HepG2 (cell line): ENCODE data around the gene PLCB1. TPM values are rescaled to one million over a fixed set of nuclear protein-coding genes. Genes with fewer than 3 reads are reported as not detected.

ENCODE experiments used
- CBFB ChIP-seq: sonication (generic); formaldehyde crosslinking; IDR thresholded peaks from 2 replicates; pipeline ENCODE4 v1.4.0; 2020; ENCODE audit warnings: missing genetic modification reagents
- DR1 ChIP-seq: sonication (generic); formaldehyde crosslinking; IDR thresholded peaks from 2 replicates; pipeline ENCODE4 v1.8.0; 2021; ENCODE audit warnings: mild to moderate bottlenecking, missing genetic modification reagents, inconsistent platforms
- MEIS1 ChIP-seq: sonication (generic); formaldehyde crosslinking; IDR thresholded peaks from 2 replicates; pipeline ENCODE4 v1.9.0; 2021; ENCODE audit warnings: mild to moderate bottlenecking, missing genetic modification reagents, moderate library complexity, borderline replicate concordance
- MYNN ChIP-seq: sonication (generic); formaldehyde crosslinking; IDR thresholded peaks from 2 replicates; pipeline ENCODE4 v1.4.0; 2020; ENCODE audit warnings: mild to moderate bottlenecking, low read depth, missing genetic modification reagents
- MYPOP ChIP-seq: sonication (generic); formaldehyde crosslinking; IDR thresholded peaks from 2 replicates; pipeline ENCODE4 v1.8.1; 2023; ENCODE audit warnings: mild to moderate bottlenecking, moderate library complexity, missing genetic modification reagents
- PAF1 ChIP-seq: IDR thresholded peaks from 2 replicates; pipeline ENCODE4 v1.6.1; 2016; ENCODE audit warnings: missing genetic modification reagents, missing compliant biosample characterization
- PBX2 ChIP-seq: IDR thresholded peaks from 2 replicates; pipeline ENCODE4 v1.6.1; 2016; ENCODE audit warnings: control low read depth
- SIX1 ChIP-seq: sonication (generic); formaldehyde crosslinking; IDR thresholded peaks from 2 replicates; pipeline ENCODE4 v1.4.0; 2020; ENCODE audit warnings: missing genetic modification reagents, borderline replicate concordance
- SP2 ChIP-seq: sonication (generic); formaldehyde crosslinking; IDR thresholded peaks from 2 replicates; pipeline ENCODE4 v1.5.1; 2020; ENCODE audit warnings: mild to moderate bottlenecking, missing genetic modification reagents
- SP4 ChIP-seq: sonication (generic); formaldehyde crosslinking; IDR thresholded peaks from 2 replicates; pipeline ENCODE4 v1.8.1; 2023; ENCODE audit warnings: mild to moderate bottlenecking, missing genetic modification reagents
- TEAD3 ChIP-seq: optimal IDR thresholded peaks from 2 replicates; pipeline ENCODE3; 2016; ENCODE audit warnings: borderline replicate concordance
- TOE1 ChIP-seq: sonication (generic); formaldehyde crosslinking; IDR thresholded peaks from 2 replicates; pipeline ENCODE4 v1.4.0; 2020; ENCODE audit warnings: mild to moderate bottlenecking, missing genetic modification reagents
- YEATS2 ChIP-seq: sonication (generic); formaldehyde crosslinking; IDR thresholded peaks from 2 replicates; pipeline ENCODE4 v1.4.0; 2020; ENCODE audit warnings: missing genetic modification reagents, borderline replicate concordance
- ZFP82 ChIP-seq: sonication (generic); formaldehyde crosslinking; IDR thresholded peaks from 2 replicates; pipeline ENCODE4 v1.5.1; 2020; ENCODE audit warnings: mild to moderate bottlenecking, missing genetic modification reagents, borderline replicate concordance
- ZIK1 ChIP-seq: sonication (generic); formaldehyde crosslinking; IDR thresholded peaks from 2 replicates; pipeline ENCODE4 v1.5.0; 2020; ENCODE audit warnings: mild to moderate bottlenecking, low read depth, missing genetic modification reagents, borderline replicate concordance
- ZNF207 ChIP-seq: fragments of 450-650 bp; IDR thresholded peaks from 2 replicates; pipeline ENCODE4 v1.6.1; 2016; ENCODE audit warnings: antibody characterized with exemption, borderline replicate concordance
- ZNF292 ChIP-seq: sonication (generic); formaldehyde crosslinking; IDR thresholded peaks from 2 replicates; pipeline ENCODE4 v1.8.1; 2022; ENCODE audit warnings: mild to moderate bottlenecking, low read depth, missing genetic modification reagents, borderline replicate concordance
- ZNF337 ChIP-seq: sonication (generic); formaldehyde crosslinking; IDR thresholded peaks from 2 replicates; pipeline ENCODE4 v1.5.1; 2020; ENCODE audit warnings: missing genetic modification reagents, low read depth, mild to moderate bottlenecking, borderline replicate concordance
- ZNF431 ChIP-seq: sonication (generic); formaldehyde crosslinking; IDR thresholded peaks from 2 replicates; pipeline ENCODE4 v1.9.0; 2022; ENCODE audit warnings: missing genetic modification reagents, low read depth, mild to moderate bottlenecking, borderline replicate concordance
- ZNF577 ChIP-seq: sonication (generic); formaldehyde crosslinking; IDR thresholded peaks from 2 replicates; pipeline ENCODE4 v1.4.0; 2020; ENCODE audit warnings: mild to moderate bottlenecking, low read depth, missing genetic modification reagents, borderline replicate concordance
- ZNF670 ChIP-seq: sonication (generic); formaldehyde crosslinking; IDR thresholded peaks from 2 replicates; pipeline ENCODE4 v1.8.0; 2022; ENCODE audit warnings: mild to moderate bottlenecking, missing genetic modification reagents, borderline replicate concordance
- ZNF674 ChIP-seq: sonication (generic); formaldehyde crosslinking; IDR thresholded peaks from 2 replicates; pipeline ENCODE4 v1.5.0; 2020; ENCODE audit warnings: low read depth, mild to moderate bottlenecking, missing genetic modification reagents
- ZNF710 ChIP-seq: sonication (generic); formaldehyde crosslinking; IDR thresholded peaks from 2 replicates; pipeline ENCODE4 v1.5.0; 2020; ENCODE audit warnings: mild to moderate bottlenecking, missing genetic modification reagents, borderline replicate concordance
- ZNF749 ChIP-seq: sonication (generic); formaldehyde crosslinking; IDR thresholded peaks from 2 replicates; pipeline ENCODE4 v1.8.0; 2022; ENCODE audit warnings: mild to moderate bottlenecking, missing genetic modification reagents, moderate library complexity, borderline replicate concordance
- ZUFSP ChIP-seq: sonication (generic); formaldehyde crosslinking; IDR thresholded peaks from 2 replicates; pipeline ENCODE4 v1.9.0; 2021; ENCODE audit warnings: missing genetic modification reagents, mild to moderate bottlenecking, borderline replicate concordance
- polyA plus RNA-seq, 8 experiments: library from polyadenylated mRNA; depleted of rRNA in 3 of 8; stranded (reverse) in 7 of 8; unstranded in 1 of 8; fragments of >200 nt; fragmentation: Illumina TruSeq in 4 of 8; extraction: Trizol in 4 of 8; gene quantifications; 2 replicates each; pipeline versions ENCODE4 v1.2.1 to v1.2.3, GENCODE V29; 2011 to 2016; ENCODE audit warnings: low read depth in 4 of 8, missing spikeins in 1 of 8, mixed read lengths in 1 of 8; ENCODE audit not compliant: insufficient read depth in 1 of 8
- total RNA-seq, 5 experiments: library from RNA; depleted of rRNA; stranded (reverse); fragments of >200 nt; fragmentation: Illumina TruSeq; extraction: Trizol; gene quantifications; 2 replicates each; pipeline ENCODE4 v1.2.3, GENCODE V29; 2016; ENCODE audit warnings: low read depth in 1 of 5

PLCB1 gene
- total and polyA plus RNA-seq, 2 of the 13 experiments (the other 11 are each of a cell fraction or from before 2014, with no cell fraction given), result 42.4 to 55.9 TPM

GRCh38 chr20:8438748-8439147 is 306.7 kb downstream of the PLCB1 start (continued):
- TF ChIP-seq ZUFSP (CRISPR knock-in tag), result no peak
- TF ChIP-seq SIX1 (CRISPR knock-in tag), result no peak
- no peak for TF ChIP-seq PBX2 (CRISPR knock-in tag)
- TF ChIP-seq YEATS2 (CRISPR knock-in tag), result no peak
- TF ChIP-seq ZNF710, result no peak
- no peak for TF ChIP-seq ZNF749 (CRISPR knock-in tag)
- no peak for TF ChIP-seq ZNF431
- TF ChIP-seq MYNN (CRISPR knock-in tag), result no peak
- no peak for TF ChIP-seq DR1
- no peak for TF ChIP-seq TOE1 (CRISPR knock-in tag)
- no peak for TF ChIP-seq ZNF292 (CRISPR knock-in tag)
- TF ChIP-seq ZNF207, result no peak
- TF ChIP-seq SP2 (CRISPR knock-in tag), result no peak
- TF ChIP-seq ZIK1, result no peak
- TF ChIP-seq CBFB (CRISPR knock-in tag), result no peak
- TF ChIP-seq SP4, result no peak
- no peak for TF ChIP-seq ZNF577
- TF ChIP-seq ZNF670 (CRISPR knock-in tag), result no peak
- TF ChIP-seq MEIS1 (CRISPR knock-in tag), result no peak
- TF ChIP-seq ZFP82 (CRISPR knock-in tag), result no peak
- no peak for TF ChIP-seq ZNF674 (CRISPR knock-in tag)
- no peak for TF ChIP-seq ZNF337 (CRISPR knock-in tag)
- no peak for TF ChIP-seq PAF1 (CRISPR knock-in tag)
- TF ChIP-seq MYPOP (CRISPR knock-in tag), result no peak
- TF ChIP-seq TEAD3 (CRISPR knock-in tag), result peak; percentile 17
